NCI-H2227 (cell line): ENCODE data around the gene PTTG1IP.
"Not testable (repeated sequence)": the region's sequence is repeated elsewhere in the genome, so short reads cannot be mapped to it uniquely, and the experiment has no call there.

Experiments
- DNase-seq: peaks from one replicate; lab custom pipeline; 2025; ENCODE audit not compliant: unreplicated experiment; lab: John Stamatoyannopoulos, UW

PTTG1IP gene

DNA sequence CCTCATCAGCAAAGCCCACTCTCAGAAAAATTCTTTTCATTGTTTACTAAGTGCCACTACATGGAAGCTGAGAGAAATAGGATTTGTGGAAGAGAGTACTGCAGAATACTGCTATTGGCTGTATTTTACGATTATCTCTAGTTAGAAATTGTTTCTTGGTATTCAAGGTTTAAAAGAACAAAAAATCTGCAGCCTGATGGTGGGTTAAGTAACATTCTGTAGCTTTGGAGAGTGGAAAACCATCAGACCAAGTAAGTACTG, 27.3 kb downstream of the PTTG1IP start:
- no peak for DNase-seq

DNA sequence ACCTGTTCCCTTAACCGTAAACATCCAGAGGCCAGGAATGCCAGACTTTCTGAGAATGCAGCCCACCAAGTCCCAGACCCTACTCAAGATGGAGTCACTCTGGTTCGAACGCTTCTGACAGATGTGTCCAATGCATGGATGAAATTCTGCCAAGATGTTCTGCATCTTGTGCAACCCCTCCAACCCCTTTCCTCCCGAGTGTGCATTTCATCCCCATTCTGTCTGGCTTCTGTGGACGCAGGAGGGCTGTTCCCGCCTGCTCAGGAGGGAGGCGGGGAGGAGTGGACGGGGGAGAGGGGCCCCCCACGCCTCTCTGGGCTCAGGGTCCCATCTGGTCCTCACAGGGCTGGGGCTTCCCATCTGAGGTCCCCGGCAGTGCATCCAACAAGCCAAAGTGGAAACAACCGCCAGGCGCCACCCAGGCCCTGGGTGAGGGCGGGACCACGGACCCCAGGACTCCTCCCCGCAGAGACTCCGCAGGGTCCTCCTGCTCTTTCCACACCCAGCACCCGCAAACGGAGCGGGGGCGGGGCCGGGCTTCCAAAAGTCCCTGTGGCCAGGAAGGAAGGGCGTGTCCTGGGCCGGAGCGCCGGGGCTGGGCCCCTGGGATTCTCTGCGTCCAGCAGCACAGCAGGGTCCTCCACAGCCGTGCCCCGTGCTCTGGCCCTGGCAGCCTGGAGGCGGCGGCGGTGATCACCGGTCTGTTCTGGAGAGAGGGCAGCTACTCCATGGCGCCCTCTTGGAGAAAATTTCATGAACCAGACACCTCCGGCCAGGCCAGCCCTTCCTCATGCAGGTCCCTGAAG, 27.9 kb downstream of the PTTG1IP start:
- peak; percentile 68 for DNase-seq

DNA sequence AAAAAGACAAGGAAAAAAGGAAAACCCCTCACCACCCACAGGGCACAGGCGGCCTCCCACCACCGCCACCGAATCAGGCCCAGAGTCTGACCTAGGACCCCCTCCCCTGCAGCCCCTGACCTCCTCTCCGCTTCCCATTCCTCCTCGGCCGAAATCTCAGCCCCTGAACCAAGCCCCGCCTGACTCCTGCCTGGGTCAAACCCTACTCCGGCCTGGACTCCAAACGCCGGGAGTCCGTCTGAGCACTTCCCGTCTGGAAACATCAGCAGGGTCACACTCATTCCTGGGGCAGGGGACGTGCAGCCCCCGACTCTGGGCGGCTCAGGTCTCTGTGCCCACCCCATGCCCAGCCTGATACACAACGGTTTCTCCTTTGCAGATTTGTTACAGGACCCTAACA, 29.2 kb downstream of the PTTG1IP start:
- no peak for DNase-seq

DNA sequence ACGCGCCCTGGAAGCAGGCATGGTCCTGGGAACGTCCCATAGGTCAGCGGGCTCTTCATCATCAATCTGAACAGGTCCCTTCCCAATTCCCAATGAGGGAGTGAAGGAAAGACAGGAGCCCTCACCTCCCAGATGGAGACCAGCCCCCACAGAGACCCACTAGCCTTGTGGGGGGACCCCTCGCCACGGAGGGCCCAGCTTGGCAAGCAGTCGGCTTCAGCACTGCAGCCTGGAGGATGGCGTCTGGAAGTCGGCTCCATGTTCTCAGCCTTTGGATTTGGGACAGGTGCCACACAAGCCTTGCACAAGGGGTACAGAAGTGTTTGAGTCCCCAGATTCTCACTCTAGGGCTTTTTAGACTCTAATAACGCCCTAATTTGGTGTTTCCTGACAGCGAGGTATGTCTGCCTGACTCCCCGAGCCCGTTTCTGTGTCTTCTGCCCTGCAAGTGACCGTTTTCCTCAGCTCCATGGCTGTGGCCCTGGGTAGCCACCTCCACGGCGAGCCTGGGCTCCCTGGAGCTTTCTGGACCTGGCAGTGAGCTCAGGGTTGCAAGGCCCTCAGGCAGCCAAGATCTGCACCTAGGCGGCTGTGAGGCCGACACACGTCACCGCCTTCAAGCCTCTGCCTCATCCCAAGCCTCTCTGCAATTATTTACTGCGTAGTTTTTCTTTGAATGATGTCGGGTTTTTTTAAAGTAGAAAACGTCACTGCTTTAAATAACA, 30.6 kb downstream of the PTTG1IP start:
- no peak for DNase-seq

DNA sequence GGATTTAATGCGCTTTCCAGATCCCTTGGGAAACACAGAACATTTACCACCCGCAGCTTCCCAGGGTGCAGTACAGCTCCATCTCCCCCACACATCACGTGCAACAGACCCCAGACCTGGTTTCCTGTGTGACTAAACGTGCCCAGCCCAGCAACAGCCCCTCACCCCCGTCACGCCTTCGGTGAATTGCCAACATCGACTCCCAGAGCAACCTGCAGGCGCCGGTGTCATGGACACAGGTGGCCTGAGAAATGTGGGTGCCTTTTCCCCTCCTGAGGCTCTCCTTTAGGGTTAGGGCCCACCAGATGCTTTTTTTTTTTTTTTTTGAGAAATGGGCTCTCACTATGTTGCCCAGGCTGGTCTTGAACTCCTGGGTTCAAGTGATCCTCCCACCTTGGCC, 31.4 kb downstream of the PTTG1IP start:
- no peak for DNase-seq

DNA sequence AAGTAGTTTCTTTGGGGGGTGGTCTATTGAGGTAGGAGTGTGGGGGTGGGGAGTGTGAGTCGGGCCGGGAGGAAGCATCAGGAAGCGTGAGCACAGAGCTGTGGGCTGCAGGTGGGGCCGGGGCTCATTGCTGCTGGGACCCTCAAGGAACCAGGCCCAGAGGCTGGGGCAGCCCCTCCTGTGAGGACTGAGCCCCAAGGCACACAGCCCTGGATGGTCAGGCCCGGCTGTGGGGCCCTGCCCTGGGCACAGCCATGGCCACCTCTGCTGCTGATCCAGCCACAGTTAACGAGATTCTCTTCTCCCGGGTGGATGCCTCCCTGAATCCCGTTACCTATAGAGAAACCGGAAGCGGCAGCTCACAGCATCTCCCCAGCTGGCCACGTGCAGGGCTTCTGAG, 32.7 kb downstream of the PTTG1IP start:
- no peak for DNase-seq

DNA sequence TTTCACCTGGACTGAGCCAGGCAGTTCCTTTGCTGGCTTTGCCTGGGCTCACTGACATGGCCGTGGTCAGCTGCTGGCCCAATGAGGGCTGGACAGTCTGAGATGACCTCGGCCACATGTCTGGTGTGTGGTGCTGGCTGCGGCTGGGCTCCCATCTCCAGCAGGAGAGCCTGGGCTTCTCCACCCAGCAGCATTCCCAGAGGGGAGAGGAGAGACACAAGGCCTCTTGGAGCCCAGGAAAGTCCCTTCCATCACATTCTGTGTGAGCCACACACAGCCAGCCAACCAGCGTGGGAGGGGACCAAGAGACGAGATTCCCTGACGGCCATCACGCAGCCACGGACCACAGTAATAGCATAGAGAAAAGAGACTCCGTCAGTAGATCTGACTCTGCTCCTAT, 34.5 kb downstream of the PTTG1IP start:
- DNase-seq, result no peak

DNA sequence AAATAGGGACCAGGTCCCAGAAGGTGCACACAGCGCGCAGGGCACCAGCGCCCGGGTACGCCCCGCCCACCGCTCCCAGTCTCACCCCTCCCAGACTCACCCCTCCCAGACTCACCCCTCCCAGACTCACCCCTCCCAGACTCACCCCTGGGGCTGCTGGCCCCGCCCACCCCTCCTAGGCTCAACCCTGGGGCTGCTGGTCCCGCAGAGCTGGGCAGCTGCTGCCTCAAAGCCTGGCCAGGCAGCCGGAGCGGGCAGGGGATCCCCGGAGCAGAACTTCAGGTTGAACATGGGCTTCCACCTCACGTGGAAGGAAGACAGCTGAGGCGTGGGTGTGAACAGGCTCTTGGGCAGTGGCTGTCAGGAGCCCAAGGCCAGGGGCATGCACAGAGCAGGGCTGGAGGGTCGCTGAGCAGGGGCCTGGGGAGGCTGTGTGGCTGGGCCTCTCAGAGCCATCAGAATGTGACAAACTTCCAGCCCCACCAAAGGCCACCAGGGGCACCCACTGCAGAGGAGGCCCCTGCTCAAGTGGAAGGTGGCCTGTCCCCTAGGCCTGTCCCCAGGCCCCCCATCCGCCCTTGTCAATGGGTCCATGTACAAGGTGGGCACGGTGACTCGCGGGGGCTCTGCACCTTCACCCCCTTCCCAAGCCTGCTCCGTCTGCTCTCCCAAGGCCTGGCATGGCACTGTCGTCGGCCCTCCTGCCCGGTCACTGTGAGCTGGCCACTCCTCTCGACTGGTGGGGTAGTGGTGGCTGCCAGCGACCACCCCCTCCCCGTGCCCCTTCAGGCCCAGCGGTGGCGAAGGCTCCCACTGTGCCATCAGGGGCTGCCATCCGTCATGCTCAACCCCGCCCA, 35.2 kb downstream of the PTTG1IP start:
- DNase-seq, result no peak

DNA sequence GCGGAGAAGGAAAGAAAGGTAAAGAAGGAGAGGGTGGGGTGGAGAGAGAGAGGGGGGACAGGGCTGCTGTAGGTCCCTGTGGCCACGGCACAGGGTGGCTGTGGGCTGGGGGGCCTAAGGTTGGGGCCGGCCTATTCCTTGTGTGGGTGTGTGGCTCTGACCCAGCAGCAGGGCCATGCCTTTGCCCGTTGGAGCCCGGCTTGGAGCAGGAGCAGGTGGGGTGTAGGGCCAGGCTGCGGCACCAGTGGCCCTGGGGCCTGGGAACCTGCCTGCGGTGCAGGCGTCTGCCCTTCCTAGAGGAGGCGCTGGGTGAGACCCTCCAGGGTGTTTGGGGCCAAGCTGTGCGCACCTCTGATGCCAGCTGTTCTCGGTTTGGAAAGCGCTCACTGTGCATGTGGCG, 36.0 kb downstream of the PTTG1IP start:
- DNase-seq, result no peak

DNA sequence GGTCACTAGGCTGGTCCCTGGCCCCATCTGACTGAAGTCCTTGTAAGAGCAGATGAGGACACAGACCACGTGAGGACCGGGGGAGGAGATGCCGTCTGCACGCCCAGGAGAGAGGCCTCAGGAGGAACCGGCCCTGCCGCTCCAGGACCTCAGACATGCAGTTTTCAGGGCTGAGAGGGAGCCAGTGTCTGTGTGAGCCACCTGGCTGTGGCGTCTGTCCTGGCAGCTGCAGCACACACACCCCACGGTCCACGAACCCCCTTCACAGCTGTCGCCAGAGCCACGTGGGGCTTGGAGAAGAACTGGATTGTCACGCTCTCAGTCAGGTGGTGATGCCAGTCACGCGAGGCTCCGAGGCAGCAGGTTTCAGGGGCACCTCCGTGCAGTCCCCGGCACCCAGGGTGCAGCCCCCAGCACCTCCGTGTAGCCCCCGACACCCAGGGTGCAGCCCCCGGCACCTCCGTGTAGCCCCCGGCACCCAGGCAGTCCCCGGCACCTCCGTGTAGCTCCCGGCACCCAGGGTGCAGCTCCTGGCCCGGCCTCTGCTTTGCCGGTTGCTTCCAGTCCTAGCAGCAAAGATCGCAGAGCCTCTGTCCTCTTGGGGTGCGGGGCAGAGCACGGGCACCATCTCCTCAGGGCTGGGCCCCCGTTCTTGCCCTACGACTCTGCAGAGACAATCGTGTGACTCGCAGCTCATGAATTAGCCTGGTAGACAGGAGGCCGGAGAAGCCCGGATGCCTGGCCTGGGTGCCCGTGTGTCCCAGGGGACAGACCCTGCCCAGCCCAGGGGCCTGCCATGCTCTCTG, 36.6 kb downstream of the PTTG1IP start:
- DNase-seq, result peak; percentile 58

DNA sequence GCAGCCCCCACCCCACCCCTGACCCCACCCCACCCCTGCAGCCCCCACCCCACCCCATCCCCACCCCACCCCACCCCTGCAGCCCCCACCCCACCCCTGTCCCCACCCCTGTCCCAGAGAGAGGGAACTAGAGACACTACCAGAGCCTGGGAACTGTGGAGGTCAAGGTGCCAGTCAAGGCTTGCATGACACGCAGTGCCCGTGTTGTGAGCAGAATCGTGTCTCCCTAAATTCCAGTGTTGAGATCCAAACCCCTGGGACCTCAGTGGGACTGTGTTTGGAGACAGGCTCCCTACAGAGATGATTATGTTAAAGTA, 37.2 kb downstream of the PTTG1IP start:
- no peak for DNase-seq

DNA sequence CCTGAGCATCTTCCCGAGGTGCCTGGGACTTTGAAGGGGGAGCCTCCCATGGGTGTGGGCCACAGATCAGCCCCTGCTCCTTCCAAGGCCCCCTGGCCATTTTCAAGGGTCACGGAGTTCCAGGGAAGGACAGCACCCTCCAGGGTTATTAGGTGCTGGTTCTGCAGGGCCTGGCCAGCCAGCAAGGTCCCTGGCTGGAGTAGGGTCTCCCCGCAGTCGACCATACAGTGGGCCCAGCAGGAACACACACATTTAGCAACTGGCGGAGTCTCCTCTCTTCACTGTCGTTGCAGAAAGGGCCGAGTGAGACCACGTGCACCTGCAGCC, 37.9 kb downstream of the PTTG1IP start:
- no peak for DNase-seq

DNA sequence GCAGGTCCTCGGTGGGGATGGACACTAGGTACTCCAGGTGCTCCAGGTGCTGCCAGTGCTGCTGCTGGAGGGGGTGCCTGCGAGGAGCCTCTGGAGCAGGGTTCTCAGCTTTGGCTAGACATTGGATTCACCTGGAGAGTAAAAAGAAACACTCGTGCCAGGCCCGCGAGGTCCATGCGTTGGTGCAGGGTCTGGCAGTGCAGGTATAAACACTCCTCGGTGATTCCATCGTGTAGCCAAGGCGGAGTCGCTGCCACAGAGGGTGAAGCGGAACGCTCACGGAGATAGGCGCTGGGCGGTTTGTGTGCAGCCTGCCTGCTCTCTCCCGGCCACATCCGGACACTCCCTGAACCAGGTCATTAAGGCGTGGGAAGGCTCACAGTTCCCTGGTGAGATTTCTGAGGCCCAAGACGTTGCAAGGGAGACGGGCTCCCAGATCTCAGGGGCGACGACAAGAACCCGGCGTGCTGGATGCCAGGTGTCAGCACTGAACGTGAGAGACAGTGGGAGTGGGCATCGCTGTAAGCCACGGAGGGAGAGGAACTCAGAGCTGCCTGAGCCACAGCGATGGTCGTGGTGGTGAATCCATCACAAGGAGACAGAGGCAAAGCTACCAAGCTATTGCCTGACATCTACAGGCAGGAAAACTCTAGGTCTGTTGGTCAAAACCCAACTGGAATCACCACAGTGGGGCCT, 38.4 kb downstream of the PTTG1IP start:
- no peak for DNase-seq

DNA sequence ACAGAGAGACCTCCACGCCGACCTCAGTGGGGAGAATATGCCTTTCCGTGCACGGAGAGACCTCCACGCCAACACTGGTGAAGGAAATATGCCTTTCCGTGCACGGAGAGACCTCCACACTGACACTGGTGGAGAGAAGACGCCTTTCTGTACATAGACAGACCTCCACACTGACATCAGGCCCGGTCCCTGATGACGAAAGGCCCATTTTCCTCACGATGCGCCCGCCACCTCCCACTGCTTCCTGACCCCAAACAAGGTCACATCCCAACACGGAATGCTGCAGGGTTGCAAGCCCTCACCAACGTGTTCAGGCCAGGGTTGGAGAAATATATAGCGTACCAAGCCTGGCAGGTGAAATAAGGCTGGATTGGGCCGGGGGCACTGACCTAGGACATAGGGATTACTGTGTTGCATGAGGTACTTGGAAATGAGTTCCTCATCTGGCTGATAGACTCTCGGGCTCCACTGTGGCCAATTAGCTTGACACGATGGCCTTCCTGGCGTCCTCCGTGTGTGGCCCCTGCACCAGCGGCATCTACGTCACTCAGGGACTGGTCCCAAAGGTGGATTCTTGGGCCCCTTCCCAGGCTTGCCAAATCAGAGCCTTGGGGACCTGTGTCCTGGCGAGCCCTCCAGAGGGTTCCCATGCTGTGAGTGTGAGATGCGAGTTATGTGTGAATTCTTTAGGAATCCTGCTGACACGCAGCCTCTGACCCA, 39.1 kb downstream of the PTTG1IP start:
- no peak for DNase-seq

DNA sequence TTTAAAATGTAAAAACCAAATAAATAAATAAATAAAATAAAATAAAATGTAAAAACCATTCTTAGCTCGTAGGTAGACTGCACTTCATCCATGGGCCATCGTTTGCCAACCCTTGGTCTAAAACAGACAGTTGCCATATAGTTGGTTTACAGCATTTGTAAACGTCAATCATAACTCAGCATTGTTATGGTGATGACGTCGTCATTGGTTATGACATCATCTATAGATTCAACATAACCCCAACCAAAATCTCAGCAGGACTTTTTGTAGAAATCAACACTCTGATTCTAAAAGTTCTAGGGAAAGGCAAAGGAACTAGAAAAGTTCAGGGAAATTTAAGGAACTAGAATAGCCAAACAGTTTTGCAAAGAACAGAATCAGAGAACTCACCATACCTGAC, 39.8 kb downstream of the PTTG1IP start:
- no peak for DNase-seq

DNA sequence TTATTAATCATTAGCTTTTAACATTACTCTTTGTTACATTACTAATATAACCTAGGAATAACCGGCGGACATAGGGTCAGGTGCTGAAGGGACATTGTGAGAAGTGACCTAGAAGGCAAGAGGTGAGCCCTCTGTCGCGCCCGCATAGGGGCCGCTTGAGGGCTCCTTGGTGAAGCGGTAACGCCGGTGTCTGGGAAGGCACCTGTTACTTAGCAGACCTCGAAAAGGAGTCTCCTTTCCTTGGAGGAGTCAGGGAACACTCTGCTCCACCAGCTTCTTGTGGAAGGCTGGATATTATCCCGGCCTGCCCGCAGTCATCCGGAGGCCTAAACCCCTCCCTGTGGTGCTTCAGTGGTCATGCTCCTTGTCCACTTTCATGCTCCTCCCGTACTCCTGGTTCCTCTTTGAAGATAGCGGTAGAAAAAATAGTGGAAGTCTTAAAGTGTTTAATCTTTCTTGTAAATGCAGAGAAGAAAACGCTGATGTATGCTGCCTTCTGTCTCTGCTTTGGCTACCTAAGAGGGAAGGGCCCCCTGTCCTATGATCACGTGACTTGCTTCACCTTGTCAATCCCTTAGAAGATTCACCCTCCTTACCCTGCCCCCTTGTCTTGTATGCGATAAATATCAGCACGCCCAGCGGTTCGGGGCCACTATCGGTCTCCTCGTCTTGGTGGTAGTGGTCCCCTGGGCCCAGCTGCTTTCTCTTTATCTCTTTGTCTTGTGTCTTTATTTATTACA, 40.8 kb downstream of the PTTG1IP start:
- not testable (repeated sequence) for DNase-seq

DNA sequence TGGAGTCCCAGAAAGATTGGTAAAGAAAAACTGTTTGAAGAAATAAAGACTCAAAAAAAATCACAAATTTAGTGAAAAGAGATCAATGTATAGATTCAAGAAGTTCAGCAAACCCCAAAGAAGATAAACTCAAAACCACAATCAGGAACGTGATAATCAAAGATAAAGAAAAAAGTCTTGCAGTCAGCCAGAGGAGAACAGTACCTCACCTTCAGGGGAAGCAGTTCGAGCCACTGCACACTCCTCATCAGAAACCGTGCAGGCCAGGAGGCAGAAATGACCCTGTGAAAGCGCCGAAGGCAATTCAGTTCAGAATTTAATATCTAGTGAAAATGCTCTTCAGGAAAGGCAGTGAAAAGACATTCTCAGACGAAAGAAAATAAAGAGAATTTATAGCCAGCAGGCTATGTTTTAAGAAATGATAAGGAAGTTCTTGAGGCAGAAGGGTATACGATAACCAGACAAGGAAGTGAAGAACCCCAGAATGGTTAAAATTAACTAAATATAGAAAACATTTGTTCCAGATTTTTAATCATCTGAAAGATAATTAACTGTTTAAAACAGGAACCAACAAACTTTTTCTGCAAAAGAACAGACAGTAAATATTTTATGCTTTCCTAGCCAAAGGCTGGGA, 42.1 kb downstream of the PTTG1IP start:
- DNase-seq, result no peak

DNA sequence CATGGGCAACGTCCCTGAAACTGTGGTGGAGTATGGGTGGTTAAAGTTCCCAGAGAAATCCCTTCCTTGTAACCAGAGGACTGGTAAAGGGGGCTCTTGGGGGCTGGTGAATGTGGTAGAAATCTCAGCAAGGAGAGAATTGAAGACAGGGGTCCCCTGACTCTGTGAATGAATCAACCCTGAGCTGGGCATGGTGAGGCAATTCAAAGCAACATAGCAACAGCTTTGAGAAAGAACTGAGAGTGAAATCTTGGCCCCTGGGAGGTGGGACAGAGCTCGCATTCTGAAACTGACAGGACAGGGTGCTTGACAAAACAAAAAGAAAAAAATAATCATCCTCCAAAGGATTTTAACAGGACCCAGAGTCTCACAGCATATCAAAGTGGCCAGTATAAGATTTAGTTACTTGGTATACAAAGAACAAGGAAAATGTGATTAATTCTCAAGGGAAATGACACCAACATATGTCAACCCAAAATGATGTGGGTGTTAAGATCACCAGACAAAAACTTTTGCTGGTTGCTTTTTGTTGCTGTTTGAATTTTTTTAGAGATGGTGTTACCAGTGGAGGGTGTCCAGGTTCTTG, 43.9 kb downstream of the PTTG1IP start:
- DNase-seq, result no peak
